Stomach (tissue), 4 donors: ENCODE data around the gene EDIL3.

Experiments used
- EP300 ChIP-seq: sonication (generic); formaldehyde crosslinking; IDR thresholded peaks from one replicate; pipeline ENCODE4 v1.6.1; 2017; ENCODE audit warnings: antibody characterized with exemption
- POLR2A ChIP-seq, 4 donors: fragments of 450-650 bp; IDR thresholded peaks; one replicate each; pipeline ENCODE4 v1.6.1; 2016; ENCODE audit warnings: antibody characterized with exemption in 4 of 4, control low read depth in 2 of 4, mild to moderate bottlenecking in 1 of 4, moderate library complexity in 1 of 4
- TF ChIP-seq, protein P1 (sequence below), 7 experiments: fragments of 450-650 bp in 4 of 7; fragments of 200-600 bp in 3 of 7; sonication (generic) in 3 of 7; IDR thresholded peaks; one replicate each; pipeline ENCODE4 v1.5.1; 2016 to 2019; ENCODE audit warnings: antibody characterized with exemption in 7 of 7, control low read depth in 2 of 7, mild to moderate bottlenecking in 1 of 7

DNA sequence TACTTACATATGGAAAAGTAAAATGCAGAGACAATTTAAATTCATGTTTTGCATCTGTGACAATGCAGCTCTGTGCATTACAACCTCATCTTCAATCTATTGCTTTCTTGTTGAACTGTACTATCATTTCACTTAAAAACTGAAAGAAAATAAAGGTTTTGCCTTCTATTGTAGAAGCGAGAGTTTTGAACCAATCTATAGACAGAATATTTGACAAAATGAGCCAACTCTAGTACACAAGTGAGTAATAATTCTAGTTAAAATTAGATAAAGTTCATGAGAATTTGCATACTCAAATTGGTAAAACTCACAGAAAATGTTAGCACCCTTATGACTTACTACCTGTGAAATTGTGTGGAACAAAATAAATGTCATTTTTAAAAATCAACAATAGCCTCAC lies 123.7 kb downstream of the EDIL3 start:
- no peak for TF ChIP-seq EP300
- TF ChIP-seq, protein P1, sequence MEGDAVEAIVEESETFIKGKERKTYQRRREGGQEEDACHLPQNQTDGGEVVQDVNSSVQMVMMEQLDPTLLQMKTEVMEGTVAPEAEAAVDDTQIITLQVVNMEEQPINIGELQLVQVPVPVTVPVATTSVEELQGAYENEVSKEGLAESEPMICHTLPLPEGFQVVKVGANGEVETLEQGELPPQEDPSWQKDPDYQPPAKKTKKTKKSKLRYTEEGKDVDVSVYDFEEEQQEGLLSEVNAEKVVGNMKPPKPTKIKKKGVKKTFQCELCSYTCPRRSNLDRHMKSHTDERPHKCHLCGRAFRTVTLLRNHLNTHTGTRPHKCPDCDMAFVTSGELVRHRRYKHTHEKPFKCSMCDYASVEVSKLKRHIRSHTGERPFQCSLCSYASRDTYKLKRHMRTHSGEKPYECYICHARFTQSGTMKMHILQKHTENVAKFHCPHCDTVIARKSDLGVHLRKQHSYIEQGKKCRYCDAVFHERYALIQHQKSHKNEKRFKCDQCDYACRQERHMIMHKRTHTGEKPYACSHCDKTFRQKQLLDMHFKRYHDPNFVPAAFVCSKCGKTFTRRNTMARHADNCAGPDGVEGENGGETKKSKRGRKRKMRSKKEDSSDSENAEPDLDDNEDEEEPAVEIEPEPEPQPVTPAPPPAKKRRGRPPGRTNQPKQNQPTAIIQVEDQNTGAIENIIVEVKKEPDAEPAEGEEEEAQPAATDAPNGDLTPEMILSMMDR (IDR thresholded peaks at IDR 0.05) = no peak
- TF ChIP-seq POLR2A (IDR thresholded peaks at IDR 0.05) = no peak
